Neural progenitor cell (in vitro differentiated cells): ENCODE measurements around the gene NPR2. TPM values are rescaled to one million over a fixed set of nuclear protein-coding genes. Genes with fewer than 3 reads are reported as not detected.
A peak's percentile ranks its signal among the peaks of the same experiment; 100 is the strongest.

Source experiments
- DNase-seq: peaks from one replicate; pipeline ENCODE4 v3.0.0-alpha.2; 2016; ENCODE audit warnings: low spot score
- H2AFZ ChIP-seq: fragments of 200-600 bp; sonication (generic); replicated peaks from 2 replicates; pipeline ENCODE4 v1.6.1; 2016; ENCODE audit warnings: antibody characterized with exemption
- H3F3A ChIP-seq: fragments of 200-600 bp; sonication (generic); 2 replicates; pipeline ENCODE4 v1.6.1; 2016; ENCODE audit warnings: antibody characterized with exemption, low read depth
- H3K27ac ChIP-seq: fragments of 200-600 bp; sonication (generic); 2 replicates; pipeline ENCODE4 v1.5.1; 2016; ENCODE audit warnings: mild to moderate bottlenecking
- H3K27me3 ChIP-seq: fragments of 200-600 bp; sonication (generic); 2 replicates; pipeline ENCODE4 v1.6.1; 2016; ENCODE audit warnings: mild to moderate bottlenecking, moderate library complexity
- H3K36me3 ChIP-seq: fragments of 200-600 bp; sonication (generic); 2 replicates; pipeline ENCODE4 v1.5.1; 2016
- H3K4me1 ChIP-seq: fragments of 200-600 bp; sonication (generic); 2 replicates; pipeline ENCODE4 v1.6.1; 2016; ENCODE audit warnings: mixed run types
- H3K4me2 ChIP-seq: fragments of 200-600 bp; sonication (generic); 2 replicates; pipeline ENCODE4 v1.6.1; 2016
- H3K4me3 ChIP-seq: fragments of 200-600 bp; sonication (generic); 2 replicates; pipeline ENCODE4 v1.5.1; 2016
- H3K79me2 ChIP-seq: fragments of 200-600 bp; sonication (generic); 2 replicates; pipeline ENCODE4 v1.6.1; 2016; ENCODE audit warnings: low read depth
- H3K9ac ChIP-seq: fragments of 200-600 bp; sonication (generic); 2 replicates; pipeline ENCODE4 v1.6.1; 2016
- H3K9me3 ChIP-seq: fragments of 200-600 bp; sonication (generic); 2 replicates; pipeline ENCODE4 v1.5.1; 2016; ENCODE audit warnings: low read depth
- H4K20me1 ChIP-seq: fragments of 200-600 bp; sonication (generic); 2 replicates; pipeline ENCODE4 v1.6.1; 2016; ENCODE audit warnings: low read depth
- H3K27ac Mint-ChIP-seq: 3 replicates; pipeline ENCODE4 v1.8.0; 2021; ENCODE audit warnings: mixed read lengths
- H3K27me3 Mint-ChIP-seq: 2 replicates; pipeline ENCODE4 v1.8.0; 2022; ENCODE audit warnings: low read depth, mild to moderate bottlenecking, inconsistent platforms, moderate library complexity, mixed read lengths; ENCODE audit not compliant: insufficient read depth
- H3K36me3 Mint-ChIP-seq: 3 replicates; pipeline ENCODE4 v1.8.0; 2021; ENCODE audit warnings: mixed read lengths
- H3K4me1 Mint-ChIP-seq: 3 replicates; pipeline ENCODE4 v1.8.0; 2021; ENCODE audit warnings: mixed read lengths
- H3K4me3 Mint-ChIP-seq: 3 replicates; pipeline ENCODE4 v1.8.0; 2021; ENCODE audit warnings: mild to moderate bottlenecking, moderate library complexity, mixed read lengths
- H3K9me3 Mint-ChIP-seq: 3 replicates; pipeline ENCODE4 v1.8.0; 2020; ENCODE audit warnings: mixed read lengths
- EZH2 ChIP-seq: fragments of 200-600 bp; sonication (generic); IDR thresholded peaks from 2 replicates; pipeline ENCODE4 v1.6.1; 2017; ENCODE audit warnings: antibody characterized with exemption, mild to moderate bottlenecking, moderate library complexity
- EZH2phosphoT487 ChIP-seq: fragments of 200-600 bp; sonication (generic); IDR thresholded peaks from 2 replicates; pipeline ENCODE4 v1.6.1; 2017; ENCODE audit warnings: antibody characterized with exemption
- total RNA-seq: library from RNA; depleted of rRNA; stranded (reverse); fragments of >200 nt; gene quantifications from 2 replicates; pipeline ENCODE4 v1.2.3, GENCODE V29; 2015; ENCODE audit warnings: low replicate concordance
- TF ChIP-seq, protein P1 (sequence below): fragments of 200-600 bp; sonication (generic); IDR thresholded peaks from 2 replicates; pipeline ENCODE4 v1.5.1; 2017; ENCODE audit warnings: antibody characterized with exemption, mild to moderate bottlenecking

Gene NPR2
- total RNA-seq, 1 donor from 2014 or later: 5.6 TPM

DNA sequence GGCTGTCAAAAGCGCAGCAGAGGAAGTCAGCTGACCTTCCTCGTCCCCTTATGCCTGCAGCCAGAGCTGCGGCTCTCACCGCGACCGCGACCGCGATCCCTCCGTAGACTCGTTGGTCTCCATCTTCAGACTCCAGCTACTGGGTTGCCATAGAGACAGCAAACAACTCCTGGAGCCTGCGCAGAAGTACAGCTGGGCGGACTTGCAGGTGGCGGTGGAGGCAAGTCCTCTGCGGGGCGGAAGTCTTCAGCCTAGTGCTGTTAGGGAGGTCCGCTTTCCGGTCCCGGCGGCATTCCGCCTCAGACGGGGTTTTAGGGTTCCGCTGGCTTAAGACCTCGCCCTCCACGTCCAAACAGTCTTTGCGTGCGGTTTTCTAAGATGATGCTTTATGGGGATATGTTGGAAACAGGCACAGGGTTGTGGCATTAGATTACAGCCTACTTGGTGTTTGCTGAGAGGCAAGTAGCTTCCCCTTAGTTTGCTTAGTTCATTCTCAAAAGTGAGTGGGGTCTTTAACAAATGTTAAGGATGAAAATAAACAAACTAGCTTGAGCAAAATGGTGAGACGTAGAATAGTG, 20.7 kb downstream of the NPR2 start, which contains the start of gene SPAG8:
SPAG8 (minus strand) TSS at position 238 of the 578 bp plus-strand sequence; CDS start at position 123, 115 bp downstream.
- Histone ChIP-seq H3K9me3 (no peaks in the 10 kb centered on the region), H2AFZ (peak within 1 kb of the TSS; percentile 78), H3K9ac (no peak within 1 kb of the TSS), H3K4me1 (peaks cover 16% of the 10 kb centered on the region), H3K27me3 (no peaks in the 10 kb centered on the region), H3K36me3 (no peaks in the 10 kb centered on the region), H4K20me1 (no peaks in the 10 kb centered on the region), H3K4me2 (peak within 1 kb of the TSS; percentile 65), H3K27ac (no peak within 1 kb of the TSS), H3F3A (peaks cover 32% of the 10 kb centered on the region), H3K79me2 (peaks cover 3% of the 10 kb centered on the region), H3K4me3 (peak within 1 kb of the TSS; percentile 47)
- Mint-ChIP-seq H3K4me1 (peaks cover 35% of the 10 kb centered on the region), H3K36me3 (no peaks in the 10 kb centered on the region), H3K4me3 (peak within 1 kb of the TSS; percentile 88), H3K9me3 (no peaks in the 10 kb centered on the region), H3K27me3 (no peaks in the 10 kb centered on the region), H3K27ac (peak within 1 kb of the TSS; percentile 87)
- TF ChIP-seq, protein P1, sequence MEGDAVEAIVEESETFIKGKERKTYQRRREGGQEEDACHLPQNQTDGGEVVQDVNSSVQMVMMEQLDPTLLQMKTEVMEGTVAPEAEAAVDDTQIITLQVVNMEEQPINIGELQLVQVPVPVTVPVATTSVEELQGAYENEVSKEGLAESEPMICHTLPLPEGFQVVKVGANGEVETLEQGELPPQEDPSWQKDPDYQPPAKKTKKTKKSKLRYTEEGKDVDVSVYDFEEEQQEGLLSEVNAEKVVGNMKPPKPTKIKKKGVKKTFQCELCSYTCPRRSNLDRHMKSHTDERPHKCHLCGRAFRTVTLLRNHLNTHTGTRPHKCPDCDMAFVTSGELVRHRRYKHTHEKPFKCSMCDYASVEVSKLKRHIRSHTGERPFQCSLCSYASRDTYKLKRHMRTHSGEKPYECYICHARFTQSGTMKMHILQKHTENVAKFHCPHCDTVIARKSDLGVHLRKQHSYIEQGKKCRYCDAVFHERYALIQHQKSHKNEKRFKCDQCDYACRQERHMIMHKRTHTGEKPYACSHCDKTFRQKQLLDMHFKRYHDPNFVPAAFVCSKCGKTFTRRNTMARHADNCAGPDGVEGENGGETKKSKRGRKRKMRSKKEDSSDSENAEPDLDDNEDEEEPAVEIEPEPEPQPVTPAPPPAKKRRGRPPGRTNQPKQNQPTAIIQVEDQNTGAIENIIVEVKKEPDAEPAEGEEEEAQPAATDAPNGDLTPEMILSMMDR: no peak
- TF ChIP-seq EZH2phosphoT487 (no peak), EZH2 (no peak)
- DNase-seq: peak; percentile 96

DNA sequence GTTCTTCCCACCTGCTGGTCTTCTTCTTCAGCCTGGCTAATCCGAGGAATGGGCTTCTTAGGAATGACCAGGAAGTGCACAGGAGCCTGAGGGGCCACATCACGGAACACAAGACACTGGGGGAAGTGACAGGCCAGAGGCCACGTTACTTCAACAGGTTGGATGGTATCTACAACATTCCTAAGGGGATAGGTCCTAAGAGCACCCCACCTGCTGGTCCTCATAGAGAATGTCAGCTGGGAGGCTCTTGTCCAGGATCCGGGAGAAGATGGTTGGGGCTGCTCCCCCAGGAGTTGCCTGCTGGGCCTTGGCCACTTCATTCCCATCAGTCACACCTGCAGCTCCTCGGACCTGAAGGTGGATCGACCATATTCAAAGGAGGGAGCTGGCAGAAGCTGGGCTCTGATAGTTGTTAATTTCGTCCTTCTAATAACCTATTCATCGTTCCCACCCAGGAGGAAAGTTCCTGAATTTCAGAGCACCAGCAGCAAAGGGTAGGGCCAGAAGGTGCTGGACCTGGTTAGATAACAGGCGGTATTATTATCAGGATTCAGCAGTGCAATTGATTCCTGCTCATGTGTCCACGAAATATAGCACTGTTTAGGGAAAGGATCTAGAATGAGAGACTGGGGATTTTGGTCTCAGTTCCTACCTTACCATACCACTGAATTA, 22.2 kb downstream of the NPR2 start:
- Histone ChIP-seq H4K20me1 (no peaks in the 10 kb centered on the region), H3F3A (peaks cover 32% of the 10 kb centered on the region), H3K9ac (no peak overlapping the region), H3K79me2 (peaks cover 3% of the 10 kb centered on the region), H2AFZ (no peak overlapping the region), H3K4me2 (peak overlapping the region; percentile 76), H3K27me3 (no peaks in the 10 kb centered on the region), H3K4me1 (peaks cover 16% of the 10 kb centered on the region), H3K27ac (no peak overlapping the region), H3K4me3 (peak overlapping the region; percentile 69), H3K36me3 (no peaks in the 10 kb centered on the region), H3K9me3 (no peaks in the 10 kb centered on the region)
- H3K9me3 Mint-ChIP-seq: no peaks in the 10 kb centered on the region
- H3K4me1 Mint-ChIP-seq: peaks cover 35% of the 10 kb centered on the region
- peaks cover 4% of the 10 kb centered on the region for H3K27me3 Mint-ChIP-seq
- TF ChIP-seq EZH2phosphoT487 (no peak), EZH2 (no peak)
- TF ChIP-seq, protein P1: peak; percentile 39
- peak; percentile 46 for DNase-seq
- peak overlapping the region; percentile 88 for H3K4me3 Mint-ChIP-seq
- no peaks in the 10 kb centered on the region for H3K36me3 Mint-ChIP-seq
- no peak overlapping the region for H3K27ac Mint-ChIP-seq

DNA sequence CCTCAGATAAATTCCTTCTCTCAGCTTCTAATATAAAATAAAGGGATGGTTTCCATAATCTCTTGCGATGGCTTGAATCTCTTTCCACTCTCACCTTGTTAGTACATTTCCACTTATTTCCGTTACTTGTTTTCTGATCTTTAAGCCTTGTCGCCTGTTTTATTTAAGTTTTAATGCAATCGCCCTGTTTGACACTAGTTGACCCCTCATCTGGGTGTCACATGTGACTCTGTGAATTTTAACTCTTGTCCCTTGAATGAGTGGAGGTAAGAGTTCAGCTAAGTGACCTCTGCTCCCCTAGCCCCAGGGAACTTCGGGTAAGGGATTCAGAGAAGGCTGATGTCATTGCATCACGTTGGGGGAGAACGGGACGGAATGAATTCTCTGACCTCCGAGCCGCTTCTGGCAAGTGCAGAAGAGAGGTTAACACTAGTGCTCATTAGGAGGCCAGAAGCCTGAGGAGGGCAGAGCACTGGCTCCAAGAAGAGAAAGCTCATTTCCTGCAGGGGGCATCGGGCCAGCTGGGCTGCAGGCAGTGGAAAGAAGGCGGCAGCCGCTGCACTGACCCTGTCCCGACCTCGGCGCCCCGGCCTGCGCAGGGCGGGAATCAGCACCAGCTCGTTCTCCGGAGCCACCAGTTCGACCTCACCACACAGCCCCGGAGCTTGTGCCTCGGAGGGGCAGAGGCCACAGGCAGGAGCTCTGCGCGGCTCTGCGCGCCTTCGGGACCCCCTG, 22.9 kb downstream of the NPR2 start:
- Mint-ChIP-seq H3K9me3 (no peaks in the 10 kb centered on the region), H3K4me3 (peak overlapping the region; percentile 88), H3K4me1 (peaks cover 35% of the 10 kb centered on the region), H3K36me3 (no peaks in the 10 kb centered on the region), H3K27me3 (peaks cover 4% of the 10 kb centered on the region), H3K27ac (peak overlapping the region; percentile 55)
- H3K27me3 ChIP-seq: no peaks in the 10 kb centered on the region
- H3F3A ChIP-seq: peaks cover 32% of the 10 kb centered on the region
- H4K20me1 ChIP-seq: no peaks in the 10 kb centered on the region
- peak overlapping the region; percentile 55 for H2AFZ ChIP-seq
- H3K9me3 ChIP-seq: no peaks in the 10 kb centered on the region
- H3K4me1 ChIP-seq: peaks cover 16% of the 10 kb centered on the region
- peak overlapping the region; percentile 80 for H3K27ac ChIP-seq
- peak overlapping the region; percentile 76 for H3K4me2 ChIP-seq
- TF ChIP-seq EZH2phosphoT487 (no peak), EZH2 (no peak)
- TF ChIP-seq, protein P1: peak; percentile 47
- H3K79me2 ChIP-seq: peaks cover 3% of the 10 kb centered on the region
- peak overlapping the region; percentile 69 for H3K4me3 ChIP-seq
- H3K36me3 ChIP-seq: no peaks in the 10 kb centered on the region
- H3K9ac ChIP-seq: peak overlapping the region; percentile 50
- DNase-seq: peak; percentile 91
